Neuron (in vitro differentiated cells): Measurements from ENCODE around the gene PROM1.

Experiments used
- H2AFZ ChIP-seq: one replicate; pipeline ENCODE4 v1.6.1; 2013; ENCODE audit warnings: low read depth, mild to moderate bottlenecking, inconsistent platforms, low read length, moderate library complexity
- H3K27me3 ChIP-seq: one replicate; pipeline ENCODE4 v1.6.1; 2013; ENCODE audit warnings: low read length; ENCODE audit not compliant: insufficient read depth
- H3K36me3 ChIP-seq: one replicate; pipeline ENCODE4 v1.6.1; 2013; ENCODE audit warnings: low read length; ENCODE audit not compliant: insufficient read depth
- H3K4me1 ChIP-seq: one replicate; pipeline ENCODE4 v1.6.1; 2013; ENCODE audit warnings: low read length; ENCODE audit not compliant: insufficient read depth
- H3K4me3 ChIP-seq: 2 replicates; pipeline ENCODE4 v1.5.1; 2013; ENCODE audit warnings: mild to moderate bottlenecking, low read length, moderate library complexity
- H3K9me3 ChIP-seq: one replicate; pipeline ENCODE4 v1.6.1; 2013; ENCODE audit warnings: low read length

The PROM1 gene, protein sequence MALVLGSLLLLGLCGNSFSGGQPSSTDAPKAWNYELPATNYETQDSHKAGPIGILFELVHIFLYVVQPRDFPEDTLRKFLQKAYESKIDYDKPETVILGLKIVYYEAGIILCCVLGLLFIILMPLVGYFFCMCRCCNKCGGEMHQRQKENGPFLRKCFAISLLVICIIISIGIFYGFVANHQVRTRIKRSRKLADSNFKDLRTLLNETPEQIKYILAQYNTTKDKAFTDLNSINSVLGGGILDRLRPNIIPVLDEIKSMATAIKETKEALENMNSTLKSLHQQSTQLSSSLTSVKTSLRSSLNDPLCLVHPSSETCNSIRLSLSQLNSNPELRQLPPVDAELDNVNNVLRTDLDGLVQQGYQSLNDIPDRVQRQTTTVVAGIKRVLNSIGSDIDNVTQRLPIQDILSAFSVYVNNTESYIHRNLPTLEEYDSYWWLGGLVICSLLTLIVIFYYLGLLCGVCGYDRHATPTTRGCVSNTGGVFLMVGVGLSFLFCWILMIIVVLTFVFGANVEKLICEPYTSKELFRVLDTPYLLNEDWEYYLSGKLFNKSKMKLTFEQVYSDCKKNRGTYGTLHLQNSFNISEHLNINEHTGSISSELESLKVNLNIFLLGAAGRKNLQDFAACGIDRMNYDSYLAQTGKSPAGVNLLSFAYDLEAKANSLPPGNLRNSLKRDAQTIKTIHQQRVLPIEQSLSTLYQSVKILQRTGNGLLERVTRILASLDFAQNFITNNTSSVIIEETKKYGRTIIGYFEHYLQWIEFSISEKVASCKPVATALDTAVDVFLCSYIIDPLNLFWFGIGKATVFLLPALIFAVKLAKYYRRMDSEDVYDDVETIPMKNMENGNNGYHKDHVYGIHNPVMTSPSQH

DNA sequence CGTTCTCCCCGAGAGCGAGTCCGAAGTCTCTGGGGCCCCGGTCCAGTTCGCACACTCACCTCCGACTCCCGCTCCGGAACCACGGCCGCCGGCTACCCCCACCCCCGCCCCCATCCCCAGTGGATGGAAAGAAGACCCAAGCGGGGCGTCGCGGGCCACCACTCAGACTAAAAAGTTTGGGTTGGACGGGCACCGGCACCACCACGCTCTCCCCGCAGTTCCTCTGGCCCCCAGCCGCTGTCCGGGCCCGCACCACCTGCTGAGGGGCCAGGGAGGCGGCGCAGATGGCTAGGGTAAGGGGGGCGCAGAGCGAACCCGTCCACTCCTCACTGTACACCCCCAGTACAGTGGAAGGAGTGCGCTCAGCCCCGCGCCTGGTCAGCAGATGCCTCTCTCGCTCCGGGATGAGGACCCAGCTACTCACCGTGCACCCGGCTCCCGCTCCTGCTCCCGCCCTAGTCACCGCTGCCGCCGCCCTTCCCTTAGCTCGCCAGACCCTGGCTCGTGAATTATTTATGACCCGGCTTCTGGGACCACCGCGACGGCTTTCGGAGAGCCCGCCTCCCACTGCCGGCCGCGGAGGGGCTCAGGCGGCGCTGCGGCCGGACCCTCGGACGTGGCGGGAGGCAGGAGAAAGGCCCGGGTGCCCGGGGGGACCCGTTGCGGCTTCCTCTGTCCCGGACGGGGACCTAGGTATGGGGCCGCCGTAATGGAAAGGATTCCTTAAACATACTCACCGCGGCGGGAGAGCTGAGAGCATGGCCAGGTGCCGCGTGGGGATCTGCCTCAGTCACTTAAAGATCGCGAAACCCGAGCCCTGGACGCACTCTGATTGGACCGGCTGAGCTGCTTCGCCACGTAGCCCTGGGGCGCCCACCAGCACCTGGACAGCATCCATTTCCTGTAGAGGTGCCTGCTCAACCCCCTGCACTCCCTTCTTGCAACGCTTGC is at the start of gene PROM1:
Gene PROM1 (minus strand): TSS at position 783 of the 951 bp plus-strand sequence. CDS start 8,117 bp downstream, outside the sequence.
- Histone ChIP-seq H3K4me3 (peak within 1 kb of the TSS; percentile 99), H2AFZ (peak within 1 kb of the TSS; percentile 89), H3K27me3 (no peaks in the 10 kb centered on the region), H3K4me1 (peaks cover 20% of the 10 kb centered on the region), H3K36me3 (peaks cover 2% of the 10 kb centered on the region), H3K9me3 (no peaks in the 10 kb centered on the region)

DNA sequence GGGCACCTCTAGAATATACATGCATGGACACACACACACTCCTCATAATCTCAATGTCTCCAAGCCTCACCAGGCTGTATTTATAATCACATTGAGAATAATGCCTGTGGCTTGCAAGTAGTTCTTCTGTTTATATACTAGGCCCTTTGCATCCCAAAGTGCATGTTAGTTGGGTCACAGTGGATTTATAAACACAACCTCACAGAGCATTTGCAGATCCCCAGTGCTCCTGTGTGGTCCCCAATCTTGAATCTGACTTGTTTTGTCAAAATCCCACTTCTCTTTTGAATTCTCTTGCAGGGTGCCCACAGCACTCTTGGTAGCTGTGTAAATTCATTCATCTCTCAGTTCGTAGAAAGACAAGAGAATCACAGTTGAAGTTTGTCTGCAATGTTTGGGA is 49.6 kb upstream of the PROM1 start:
- Histone ChIP-seq H3K27me3 (peaks cover 4% of the 10 kb centered on the region), H3K36me3 (no peaks in the 10 kb centered on the region), H3K9me3 (no peaks in the 10 kb centered on the region), H3K4me3 (no peak overlapping the region), H2AFZ (no peak overlapping the region), H3K4me1 (no peaks in the 10 kb centered on the region)

DNA sequence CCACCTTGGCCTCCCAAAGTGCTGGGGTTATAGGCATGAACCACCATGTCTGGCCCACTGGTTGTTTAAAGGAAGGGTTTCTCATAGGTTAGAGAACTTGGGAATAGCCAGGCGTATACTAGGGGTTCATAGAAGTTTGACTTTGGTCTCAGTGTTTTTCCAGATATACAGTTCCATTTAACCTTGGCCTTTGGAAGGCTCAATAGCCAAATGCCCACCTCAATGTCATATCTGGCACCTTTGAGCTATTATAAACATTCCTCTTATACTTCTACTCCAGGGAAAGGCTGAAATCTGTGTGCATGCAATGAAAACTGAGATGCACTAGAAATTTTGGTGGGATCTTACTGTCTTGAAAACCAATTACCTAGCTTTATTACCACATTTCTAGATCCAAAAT is 47.5 kb upstream of the PROM1 start:
- Histone ChIP-seq H3K4me1 (no peaks in the 10 kb centered on the region), H2AFZ (no peak overlapping the region), H3K36me3 (no peaks in the 10 kb centered on the region), H3K4me3 (no peak overlapping the region), H3K27me3 (peaks cover 4% of the 10 kb centered on the region), H3K9me3 (no peaks in the 10 kb centered on the region)

DNA sequence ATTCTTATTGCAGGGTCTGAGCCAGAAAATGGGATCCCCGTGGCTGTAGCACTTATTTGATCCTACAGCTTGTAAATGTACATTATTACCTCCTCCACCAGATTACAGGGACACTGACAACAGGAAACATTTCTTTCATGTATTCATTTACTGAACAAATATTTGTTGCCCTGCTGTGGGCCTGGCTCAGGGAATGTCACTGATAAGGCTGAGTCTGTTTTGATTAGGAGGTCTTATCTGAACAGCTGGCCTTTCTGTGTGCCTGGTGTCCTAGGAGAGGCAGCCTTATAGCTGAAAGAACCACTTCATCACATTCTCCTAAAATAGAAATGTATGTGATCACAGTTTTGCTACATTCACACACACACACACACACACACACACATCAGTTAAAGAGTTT is 45.5 kb upstream of the PROM1 start:
- Histone ChIP-seq H3K4me3 (no peak overlapping the region), H3K9me3 (no peaks in the 10 kb centered on the region), H3K27me3 (peaks cover 10% of the 10 kb centered on the region), H2AFZ (no peak overlapping the region), H3K4me1 (no peaks in the 10 kb centered on the region), H3K36me3 (no peaks in the 10 kb centered on the region)

DNA sequence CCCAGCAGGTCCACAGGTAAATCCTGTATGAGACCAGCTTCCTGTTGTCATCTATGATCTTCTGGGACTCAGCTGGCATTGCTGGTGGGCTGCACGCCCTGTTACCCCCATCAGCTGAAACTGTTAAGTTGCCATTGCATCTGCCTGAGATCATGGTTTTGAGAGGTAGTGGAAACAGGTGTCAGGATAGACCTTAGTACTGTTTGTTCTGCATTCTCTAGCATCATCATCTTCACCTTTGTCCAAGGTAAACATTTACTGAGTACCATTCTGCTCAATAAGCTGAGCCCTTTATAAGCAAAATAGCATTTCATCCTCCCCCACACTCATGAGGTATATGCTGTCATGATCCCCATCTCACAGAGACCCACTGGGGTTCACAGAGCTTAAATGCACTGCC is 42.9 kb upstream of the PROM1 start:
- Histone ChIP-seq H3K36me3 (no peaks in the 10 kb centered on the region), H3K27me3 (peaks cover 23% of the 10 kb centered on the region), H3K4me1 (no peaks in the 10 kb centered on the region), H3K9me3 (no peaks in the 10 kb centered on the region), H3K4me3 (no peak overlapping the region), H2AFZ (no peak overlapping the region)

DNA sequence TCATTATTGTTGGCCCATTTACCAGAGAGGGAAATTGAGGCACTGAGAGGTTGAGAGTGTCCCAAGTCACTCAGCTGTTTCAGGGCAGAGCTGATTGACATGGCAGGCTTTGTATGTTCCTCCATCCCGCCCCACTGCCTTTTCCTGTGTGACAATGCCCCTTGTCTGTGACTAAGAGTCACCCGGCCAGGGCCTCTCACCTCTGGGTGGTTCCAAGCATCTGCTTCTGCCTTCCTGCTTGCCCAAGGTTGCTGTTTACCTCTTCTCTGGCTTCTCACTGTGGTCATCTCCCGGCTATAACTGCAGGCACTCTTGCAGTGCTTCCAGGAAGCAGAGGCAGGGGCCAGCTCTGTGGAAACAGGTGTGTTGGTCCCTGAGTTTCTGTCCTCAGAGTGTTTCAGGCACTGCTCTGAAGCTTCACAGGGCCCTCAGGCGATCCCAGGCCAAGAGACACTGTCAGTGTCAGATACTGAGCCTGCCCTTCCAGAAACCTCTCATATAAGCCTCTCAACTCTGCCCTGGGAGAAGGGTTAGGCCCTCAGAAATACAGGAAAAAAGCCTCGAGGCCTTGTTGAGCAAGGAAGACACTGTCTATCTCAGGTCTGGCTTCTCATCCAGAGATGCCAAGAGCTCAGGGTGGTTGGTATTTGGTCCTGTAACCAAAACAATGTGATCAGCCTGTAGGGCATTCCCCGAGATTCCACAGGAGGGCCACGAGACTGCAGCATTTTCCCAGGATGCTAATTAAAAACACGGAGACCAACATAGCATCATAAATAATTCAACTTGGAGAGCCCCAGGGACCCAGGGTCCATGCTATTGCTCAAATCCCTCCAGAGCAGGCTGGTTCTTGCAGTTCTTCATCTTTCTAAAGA is 42.0 kb upstream of the PROM1 start:
- H2AFZ ChIP-seq, result no peak overlapping the region
- H3K36me3 ChIP-seq, result no peaks in the 10 kb centered on the region
- peaks cover 23% of the 10 kb centered on the region for H3K27me3 ChIP-seq
- no peaks in the 10 kb centered on the region for H3K4me1 ChIP-seq
- H3K9me3 ChIP-seq, result no peaks in the 10 kb centered on the region
- no peak overlapping the region for H3K4me3 ChIP-seq

DNA sequence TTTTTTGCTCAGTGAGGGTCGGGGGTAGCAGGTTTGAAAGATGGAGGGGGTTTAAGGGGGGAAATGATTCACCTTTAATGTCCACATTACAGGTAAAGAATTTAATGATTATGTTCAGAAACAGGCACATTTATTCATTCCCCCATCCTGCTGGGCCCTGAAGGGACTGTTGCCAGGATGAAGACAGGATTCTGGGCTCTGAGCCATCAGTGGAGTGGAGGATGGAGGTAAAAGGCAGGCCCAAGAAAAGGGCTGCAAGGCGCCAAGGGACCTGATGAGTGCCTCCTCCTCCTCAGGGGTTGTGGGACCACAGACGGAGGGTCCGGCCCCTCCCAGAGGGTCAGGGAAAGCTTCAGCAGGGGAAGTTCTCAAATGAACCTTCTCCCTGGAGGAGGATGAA is 40.4 kb upstream of the PROM1 start:
- Histone ChIP-seq H3K36me3 (no peaks in the 10 kb centered on the region), H3K4me1 (no peaks in the 10 kb centered on the region), H2AFZ (no peak overlapping the region), H3K4me3 (no peak overlapping the region), H3K9me3 (no peaks in the 10 kb centered on the region), H3K27me3 (peaks cover 19% of the 10 kb centered on the region)

DNA sequence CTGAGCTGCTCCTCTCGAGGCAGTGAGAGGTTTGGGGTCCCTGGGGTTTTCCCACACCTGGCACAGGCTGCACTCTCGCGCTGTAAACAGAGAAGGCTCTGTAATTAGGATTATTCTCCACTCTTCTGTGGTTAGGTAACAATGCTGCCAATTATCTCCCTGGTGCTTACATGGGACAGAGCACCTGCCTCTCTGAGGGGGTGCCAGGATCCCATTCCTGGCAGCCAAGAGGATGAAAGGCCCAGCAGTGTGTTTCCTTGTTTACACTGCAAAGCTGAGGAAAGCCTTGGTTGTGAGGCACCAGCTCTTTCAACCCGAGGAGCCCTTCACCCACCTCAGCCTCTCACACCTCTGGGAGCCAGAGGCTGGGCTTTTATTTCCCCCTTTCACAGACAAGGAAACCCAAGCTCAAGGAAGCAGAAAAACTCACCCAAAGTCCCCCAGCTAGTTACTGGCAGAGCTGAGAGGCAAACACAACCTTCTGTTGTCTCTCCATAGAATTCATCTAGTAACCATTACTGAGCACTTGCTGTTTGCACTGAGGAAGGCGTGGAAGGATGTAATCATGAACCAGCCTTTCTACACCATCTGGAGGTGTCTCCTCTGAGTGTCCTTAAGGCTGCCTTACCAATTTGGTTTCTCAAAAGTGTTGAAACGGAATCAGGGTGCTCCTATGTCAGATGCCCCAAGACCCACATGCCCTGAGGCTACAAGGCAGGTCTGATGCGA is 39.7 kb upstream of the PROM1 start:
- Histone ChIP-seq H3K36me3 (no peaks in the 10 kb centered on the region), H2AFZ (no peak overlapping the region), H3K27me3 (peaks cover 19% of the 10 kb centered on the region)

DNA sequence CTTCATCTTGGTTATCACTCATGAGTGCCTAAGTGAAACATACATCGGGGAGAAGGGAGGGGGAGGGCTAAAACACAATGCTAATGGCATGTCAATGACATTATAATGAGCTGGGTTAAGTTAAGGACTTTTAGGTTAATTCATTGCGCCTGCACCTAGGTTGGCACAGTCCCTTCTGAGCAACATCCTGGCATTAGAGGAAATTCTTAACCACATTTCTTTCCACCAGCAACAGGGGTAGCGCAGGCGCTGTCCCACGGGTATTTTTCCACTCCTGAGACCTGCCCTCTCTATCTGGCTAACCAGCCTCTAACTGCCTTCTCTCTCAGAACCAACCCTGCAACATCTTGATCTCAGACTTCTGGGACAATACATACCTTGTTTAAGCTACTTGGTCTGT is 39.0 kb upstream of the PROM1 start:
- H2AFZ ChIP-seq, result no peak overlapping the region
- no peaks in the 10 kb centered on the region for H3K4me1 ChIP-seq
- no peaks in the 10 kb centered on the region for H3K9me3 ChIP-seq
- peaks cover 19% of the 10 kb centered on the region for H3K27me3 ChIP-seq
- no peaks in the 10 kb centered on the region for H3K36me3 ChIP-seq
- no peak overlapping the region for H3K4me3 ChIP-seq

More for the DNA sequence above, 39.7 kb upstream of the PROM1 start:
- Histone ChIP-seq H3K4me1 (no peaks in the 10 kb centered on the region), H3K9me3 (no peaks in the 10 kb centered on the region), H3K4me3 (no peak overlapping the region)

DNA sequence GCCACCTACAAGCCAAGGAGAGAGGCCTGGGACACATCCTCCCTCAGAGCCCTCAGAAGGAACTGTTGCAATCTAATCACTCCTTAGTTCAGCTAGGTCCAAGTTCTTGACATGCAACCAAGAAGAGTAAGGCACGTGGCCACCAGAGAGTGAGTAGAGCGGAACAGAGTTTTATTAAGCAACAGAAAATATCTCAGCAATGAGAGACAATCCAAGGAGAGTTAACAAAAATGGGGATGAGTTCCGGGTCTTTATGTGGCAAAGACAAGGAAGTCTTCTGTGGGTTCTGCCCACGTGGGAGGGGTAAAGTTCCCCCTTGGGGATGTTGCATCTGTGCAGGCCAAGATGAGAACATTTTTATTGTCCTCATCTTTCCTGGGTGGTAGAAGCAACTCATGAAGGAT is 38.5 kb upstream of the PROM1 start:
- Histone ChIP-seq H3K4me3 (no peak overlapping the region), H2AFZ (no peak overlapping the region), H3K36me3 (no peaks in the 10 kb centered on the region), H3K27me3 (peaks cover 19% of the 10 kb centered on the region), H3K9me3 (no peaks in the 10 kb centered on the region), H3K4me1 (no peaks in the 10 kb centered on the region)

DNA sequence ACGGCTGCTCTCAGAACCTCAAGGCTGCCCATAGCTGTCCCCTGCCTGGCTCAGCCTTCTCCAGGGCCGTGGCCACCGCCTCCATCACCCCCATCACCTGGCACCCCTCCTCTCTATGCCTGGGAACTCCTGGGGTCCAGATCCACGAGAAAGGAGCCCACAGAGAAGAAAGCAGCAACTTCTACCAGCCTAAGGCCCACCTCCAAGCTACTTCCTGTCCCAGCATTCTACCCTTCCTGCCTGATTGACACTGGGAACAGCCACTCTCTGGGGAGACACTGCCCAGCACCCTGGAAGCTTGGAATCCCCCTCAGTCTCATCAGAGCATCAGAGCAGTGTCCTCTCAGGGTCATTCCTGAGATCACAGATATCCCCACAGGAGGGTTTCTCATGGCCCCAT is 36.9 kb upstream of the PROM1 start:
- Histone ChIP-seq H2AFZ (no peak overlapping the region), H3K27me3 (peaks cover 19% of the 10 kb centered on the region), H3K4me3 (no peak overlapping the region), H3K36me3 (no peaks in the 10 kb centered on the region), H3K9me3 (no peaks in the 10 kb centered on the region), H3K4me1 (no peaks in the 10 kb centered on the region)
